H9 (cell line): ENCODE results near the gene CHCHD10. TPM values are rescaled to one million over a fixed set of nuclear protein-coding genes. Genes with fewer than 3 reads are reported as not detected.

Experiments used
- DNase-seq: peaks from one replicate; pipeline ENCODE4 v3.0.0-alpha.2; 2017
- H2AFZ ChIP-seq: one replicate; pipeline ENCODE4 v1.6.1; 2013; ENCODE audit warnings: mild to moderate bottlenecking, low read length, control low read depth, moderate library complexity
- H2AK5ac ChIP-seq: 2 replicates; pipeline ENCODE4 v1.6.1; 2013; ENCODE audit warnings: low read length, control low read depth, mixed read lengths; ENCODE audit not compliant: insufficient read length
- H2BK120ac ChIP-seq: one replicate; pipeline ENCODE4 v1.6.1; 2013; ENCODE audit warnings: low read depth, mild to moderate bottlenecking, low read length, control low read depth, inconsistent platforms; ENCODE audit not compliant: poor library complexity, severe bottlenecking
- H2BK12ac ChIP-seq: 2 replicates; pipeline ENCODE4 v1.6.1; 2013; ENCODE audit warnings: low read length, control low read depth, mixed read lengths, low read depth; ENCODE audit not compliant: insufficient read length
- H2BK15ac ChIP-seq: 2 replicates; pipeline ENCODE4 v1.6.1; 2013; ENCODE audit warnings: low read depth, low read length, control low read depth
- H2BK20ac ChIP-seq: one replicate; pipeline ENCODE4 v1.6.1; 2013; ENCODE audit warnings: low read depth, mild to moderate bottlenecking, low read length, control low read depth, inconsistent platforms; ENCODE audit not compliant: poor library complexity, severe bottlenecking
- H2BK5ac ChIP-seq: 2 replicates; pipeline ENCODE4 v1.6.1; 2013; ENCODE audit warnings: low read length, control low read depth, mixed read lengths; ENCODE audit not compliant: insufficient read length
- H3K14ac ChIP-seq: 2 replicates; pipeline ENCODE4 v1.6.1; 2013; ENCODE audit warnings: low read length, control low read depth; ENCODE audit not compliant: insufficient read depth
- H3K18ac ChIP-seq: 2 replicates; pipeline ENCODE4 v1.6.1; 2013; ENCODE audit warnings: low read depth, mild to moderate bottlenecking, mixed read lengths, low read length, control low read depth; ENCODE audit not compliant: insufficient read length
- H3K23ac ChIP-seq: 2 replicates; pipeline ENCODE4 v1.6.1; 2013; ENCODE audit warnings: low read length, control low read depth, mixed read lengths, low read depth; ENCODE audit not compliant: insufficient read length
- H3K23me2 ChIP-seq: 2 replicates; pipeline ENCODE4 v1.6.1; 2013; ENCODE audit warnings: low read depth, mild to moderate bottlenecking, mixed read lengths, low read length, control low read depth; ENCODE audit not compliant: insufficient read length, poor library complexity, severe bottlenecking
- H3K27ac ChIP-seq: 2 replicates; pipeline ENCODE4 v1.5.1; 2013; ENCODE audit warnings: low read length, control low read depth, mixed read lengths, low read depth; ENCODE audit not compliant: insufficient read length
- H3K27me3 ChIP-seq: 2 replicates; pipeline ENCODE4 v1.6.1; 2013; ENCODE audit warnings: low read length, control low read depth, inconsistent platforms; ENCODE audit not compliant: insufficient read depth
- H3K4ac ChIP-seq: 2 replicates; pipeline ENCODE4 v1.6.1; 2013; ENCODE audit warnings: low read depth, mild to moderate bottlenecking, control low read depth, inconsistent platforms, low read length, moderate library complexity
- H3K4me1 ChIP-seq: 2 replicates; pipeline ENCODE4 v1.6.1; 2013; ENCODE audit warnings: low read length, control low read depth, inconsistent platforms; ENCODE audit not compliant: insufficient read depth
- H3K4me2 ChIP-seq: 2 replicates; pipeline ENCODE4 v1.6.1; 2013; ENCODE audit warnings: low read length, control low read depth, mixed read lengths; ENCODE audit not compliant: insufficient read length, insufficient read depth
- H3K56ac ChIP-seq: 2 replicates; pipeline ENCODE4 v1.6.1; 2013; ENCODE audit warnings: low read depth, mild to moderate bottlenecking, mixed read lengths, low read length, control low read depth; ENCODE audit not compliant: insufficient read length
- H3K79me1 ChIP-seq: 2 replicates; pipeline ENCODE4 v1.6.1; 2013; ENCODE audit warnings: low read depth, mild to moderate bottlenecking, moderate library complexity, low read length, control low read depth, inconsistent platforms; ENCODE audit not compliant: insufficient read depth, poor library complexity, severe bottlenecking
- H3K79me2 ChIP-seq: 2 replicates; pipeline ENCODE4 v1.6.1; 2013; ENCODE audit warnings: low read length, control low read depth, inconsistent platforms; ENCODE audit not compliant: insufficient read depth
- H3K9ac ChIP-seq: 2 replicates; pipeline ENCODE4 v1.6.1; 2013; ENCODE audit warnings: low read length, control low read depth, mixed read lengths; ENCODE audit not compliant: insufficient read length; ENCODE audit errors: extremely low read depth
- H3K9me3 ChIP-seq: one replicate; pipeline ENCODE4 v1.6.1; 2013; ENCODE audit warnings: low read depth, low read length, inconsistent platforms; ENCODE audit not compliant: control insufficient read depth
- H3T11ph ChIP-seq: one replicate; pipeline ENCODE4 v1.6.1; 2013; ENCODE audit warnings: mild to moderate bottlenecking, low read length, control low read depth, inconsistent platforms
- H4K20me1 ChIP-seq: one replicate; pipeline ENCODE4 v1.6.1; 2013; ENCODE audit not compliant: control insufficient read depth, insufficient read length, insufficient read depth
- H4K5ac ChIP-seq: 2 replicates; pipeline ENCODE4 v1.6.1; 2013; ENCODE audit warnings: low read depth, mild to moderate bottlenecking, mixed read lengths, low read length, control low read depth; ENCODE audit not compliant: insufficient read length
- H4K8ac ChIP-seq: replicated peaks from 2 replicates; pipeline ENCODE4 v1.6.1; 2013; ENCODE audit warnings: low read length, control low read depth, mixed read lengths, low read depth; ENCODE audit not compliant: insufficient read length
- H4K91ac ChIP-seq: 2 replicates; pipeline ENCODE4 v1.6.1; 2013; ENCODE audit warnings: low read depth, mild to moderate bottlenecking, moderate library complexity, mixed read lengths, low read length, control low read depth; ENCODE audit not compliant: insufficient read length
- H3K27ac Mint-ChIP-seq, 3 experiments: 2 replicates in 2 of 3; 3 replicates in 1 of 3; pipeline ENCODE4 v1.8.0; 2020 to 2021; ENCODE audit warnings: mixed read lengths in 3 of 3, mild to moderate bottlenecking in 1 of 3, moderate library complexity in 1 of 3
- H3K27me3 Mint-ChIP-seq: 2 replicates; pipeline ENCODE4 v1.8.0; 2021; ENCODE audit warnings: low read depth, mild to moderate bottlenecking, moderate library complexity, mixed read lengths
- H3K36me3 Mint-ChIP-seq, 3 experiments: 2 replicates in 2 of 3; 3 replicates in 1 of 3; pipeline ENCODE4 v1.8.0; 2020 to 2021; ENCODE audit warnings: low read depth in 3 of 3, mixed read lengths in 3 of 3; ENCODE audit not compliant: insufficient read depth in 1 of 3
- H3K4me1 Mint-ChIP-seq, 2 experiments: 2 replicates each; pipeline ENCODE4 v1.8.0; 2020; ENCODE audit warnings: mixed read lengths in 2 of 2
- H3K4me3 Mint-ChIP-seq, 2 experiments: 2 replicates in 1 of 2; 3 replicates in 1 of 2; pipeline ENCODE4 v1.8.0; 2020 to 2021; ENCODE audit warnings: mild to moderate bottlenecking in 2 of 2, mixed read lengths in 2 of 2, moderate library complexity in 1 of 2
- H3K9me3 Mint-ChIP-seq, 2 experiments: 2 replicates in 1 of 2; 3 replicates in 1 of 2; pipeline ENCODE4 v1.8.0; 2020; ENCODE audit warnings: mild to moderate bottlenecking in 2 of 2, mixed read lengths in 2 of 2, moderate library complexity in 1 of 2
- WGBS: extraction: QIAGEN DNeasy Blood & Tissue Kit; methylation state at CpG from one replicate; pipeline ENCODE4 v1.1.7; 2013; ENCODE audit warnings: missing lambda C conversion rate, low lambda C conversion rate, mixed read lengths; ENCODE audit not compliant: insufficient read length; ENCODE audit errors: extremely low coverage; 5-methylcytosine and 5-hydroxymethylcytosine counted together
- total RNA-seq: library from RNA; stranded (reverse); gene quantifications from 2 replicates; pipeline ENCODE4 v1.2.1, GENCODE V29; 2021
- TF ChIP-seq, protein P1 (sequence below): fragments of 200-600 bp; sonication (generic); conservative IDR thresholded peaks from 3 replicates; pipeline ENCODE4 v1.8.0; 2021; ENCODE audit warnings: antibody characterized with exemption, mild to moderate bottlenecking

The CHCHD10 gene
- total RNA-seq, 1 experiment from 2014 or later = 53.7 TPM

DNA sequence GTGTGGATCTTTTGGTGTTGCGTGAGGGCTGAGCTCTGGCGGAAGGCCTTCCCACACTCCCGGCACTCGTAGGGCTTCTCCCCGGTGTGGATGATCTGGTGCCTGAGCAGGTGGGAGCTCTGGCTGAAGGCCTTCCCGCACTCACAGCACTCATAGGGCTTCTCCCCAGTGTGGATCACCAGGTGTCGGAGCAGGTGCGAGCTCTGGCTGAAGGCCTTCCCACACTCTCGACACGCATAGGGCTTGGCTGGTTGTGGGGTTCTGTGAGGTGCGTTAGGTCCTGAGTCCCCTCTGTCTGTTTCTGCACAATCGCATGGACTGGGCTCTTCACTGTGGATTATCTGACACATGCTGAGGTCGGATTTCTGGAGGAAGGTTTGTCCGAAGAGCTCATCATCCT lies 23.3 kb downstream of the CHCHD10 start:
- Histone ChIP-seq H3K56ac (no peak overlapping the region), H3K27ac (no peak overlapping the region), H3K79me1 (no peaks in the 10 kb centered on the region), H2BK120ac (no peak overlapping the region), H4K5ac (no peak overlapping the region), H3K14ac (no peak overlapping the region), H3K9me3 (no peaks in the 10 kb centered on the region), H3K79me2 (no peaks in the 10 kb centered on the region), H2BK5ac (no peak overlapping the region), H2AFZ (no peak overlapping the region), H3K23ac (no peak overlapping the region), H3K27me3 (no peaks in the 10 kb centered on the region), H3K23me2 (no peaks in the 10 kb centered on the region), H3K18ac (no peak overlapping the region), H3K4me2 (no peak overlapping the region), H3K4me1 (no peaks in the 10 kb centered on the region; the same call in none of the 2 replicates), H3K9ac (no peak overlapping the region), H2BK20ac (no peak overlapping the region), H4K91ac (no peak overlapping the region), H2AK5ac (no peak overlapping the region), H2BK12ac (no peak overlapping the region), H4K8ac (no peak overlapping the region), H3K4ac (no peak overlapping the region), H4K20me1 (no peaks in the 10 kb centered on the region), H2BK15ac (no peak overlapping the region), H3T11ph (no peak overlapping the region)
- no CpG with 5 or more reads among the region's 14 CpGs for WGBS
- H3K9me3 Mint-ChIP-seq = no peaks in the 10 kb centered on the region
- peak overlapping the region in 2 of 3 experiments; percentile 19 to 78; a peak in 2 of 7 replicates for H3K27ac Mint-ChIP-seq
- DNase-seq = no peak
- TF ChIP-seq, protein P1, sequence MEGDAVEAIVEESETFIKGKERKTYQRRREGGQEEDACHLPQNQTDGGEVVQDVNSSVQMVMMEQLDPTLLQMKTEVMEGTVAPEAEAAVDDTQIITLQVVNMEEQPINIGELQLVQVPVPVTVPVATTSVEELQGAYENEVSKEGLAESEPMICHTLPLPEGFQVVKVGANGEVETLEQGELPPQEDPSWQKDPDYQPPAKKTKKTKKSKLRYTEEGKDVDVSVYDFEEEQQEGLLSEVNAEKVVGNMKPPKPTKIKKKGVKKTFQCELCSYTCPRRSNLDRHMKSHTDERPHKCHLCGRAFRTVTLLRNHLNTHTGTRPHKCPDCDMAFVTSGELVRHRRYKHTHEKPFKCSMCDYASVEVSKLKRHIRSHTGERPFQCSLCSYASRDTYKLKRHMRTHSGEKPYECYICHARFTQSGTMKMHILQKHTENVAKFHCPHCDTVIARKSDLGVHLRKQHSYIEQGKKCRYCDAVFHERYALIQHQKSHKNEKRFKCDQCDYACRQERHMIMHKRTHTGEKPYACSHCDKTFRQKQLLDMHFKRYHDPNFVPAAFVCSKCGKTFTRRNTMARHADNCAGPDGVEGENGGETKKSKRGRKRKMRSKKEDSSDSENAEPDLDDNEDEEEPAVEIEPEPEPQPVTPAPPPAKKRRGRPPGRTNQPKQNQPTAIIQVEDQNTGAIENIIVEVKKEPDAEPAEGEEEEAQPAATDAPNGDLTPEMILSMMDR = no peak
- no peak overlapping the region for H3K4me3 Mint-ChIP-seq
- H3K27me3 Mint-ChIP-seq = no peaks in the 10 kb centered on the region
- H3K36me3 Mint-ChIP-seq = peaks cover 16 to 25% (median 18%) of the 10 kb centered on the region in 3 experiments
- no peaks in the 10 kb centered on the region; a peak in 1 of 4 replicates for H3K4me1 Mint-ChIP-seq
